Liver (tissue), 9 donors: Measurements from ENCODE around the gene KLHDC10. TPM values are rescaled to one million over a fixed set of nuclear protein-coding genes. Genes with fewer than 3 reads are reported as not detected.

Experiments
- DNase-seq: peaks from one replicate; pipeline ENCODE4 v3.0.0-alpha.2; 2017; ENCODE audit warnings: low spot score
- H3K27ac ChIP-seq, 2 donors: one replicate each; pipeline ENCODE4 v1.7.0; 2013; ENCODE audit warnings: inconsistent platforms in 2 of 2, low read length in 2 of 2, control low read depth in 1 of 2, low read depth in 1 of 2, mild to moderate bottlenecking in 1 of 2
- H3K27me3 ChIP-seq, 4 donors: one replicate each; pipeline versions ENCODE4 v1.6.1 to v1.7.0; 2013; ENCODE audit warnings: low read length in 3 of 4, inconsistent platforms in 1 of 4, mild to moderate bottlenecking in 1 of 4, moderate library complexity in 1 of 4; ENCODE audit not compliant: control insufficient read depth in 4 of 4, insufficient read depth in 4 of 4
- H3K36me3 ChIP-seq, 4 donors: one replicate each; pipeline versions ENCODE4 v1.6.1 to v1.7.0; 2013; ENCODE audit warnings: low read length in 3 of 4, mild to moderate bottlenecking in 3 of 4, low read depth in 1 of 4, moderate library complexity in 1 of 4; ENCODE audit not compliant: control insufficient read depth in 4 of 4, insufficient read depth in 3 of 4
- H3K4me1 ChIP-seq, 4 donors: one replicate each; pipeline versions ENCODE4 v1.6.1 to v1.7.0; 2013; ENCODE audit warnings: low read length in 3 of 4, mild to moderate bottlenecking in 3 of 4, moderate library complexity in 1 of 4; ENCODE audit not compliant: control insufficient read depth in 4 of 4, insufficient read depth in 4 of 4
- H3K4me3 ChIP-seq, 3 donors: one replicate each; pipeline versions ENCODE4 v1.6.1 to v1.7.0; 2013; ENCODE audit warnings: low read length in 3 of 3, control low read depth in 1 of 3, low read depth in 1 of 3, mild to moderate bottlenecking in 1 of 3
- H3K9ac ChIP-seq, 2 donors: one replicate each; pipeline ENCODE4 v1.7.0; 2013; ENCODE audit warnings: low read length in 2 of 2, mild to moderate bottlenecking in 2 of 2, moderate library complexity in 2 of 2, control low read depth in 1 of 2, low read depth in 1 of 2
- H3K9me3 ChIP-seq, 4 donors: one replicate each; pipeline versions ENCODE4 v1.6.1 to v1.7.0; 2013; ENCODE audit warnings: low read length in 3 of 4; ENCODE audit not compliant: control insufficient read depth in 4 of 4
- ATF3 ChIP-seq: IDR thresholded peaks from 2 replicates; pipeline ENCODE4 v1.6.1; 2016; ENCODE audit warnings: antibody characterized with exemption
- CTCF ChIP-seq: fragments of 150-350 bp; IDR thresholded peaks from 2 replicates; pipeline ENCODE4 v1.5.1; 2017; ENCODE audit warnings: improper control_type of control experiment, low read depth, low read length; ENCODE audit not compliant: missing input control
- EGR1 ChIP-seq, 2 donors: IDR thresholded peaks; 2 replicates each; pipeline ENCODE4 v1.6.1; 2016 to 2018; ENCODE audit warnings: antibody characterized with exemption in 2 of 2, low read depth in 2 of 2
- FOXA1 ChIP-seq: IDR thresholded peaks from 2 replicates; pipeline ENCODE4 v1.6.1; 2016; ENCODE audit warnings: antibody characterized with exemption
- FOXA2 ChIP-seq: IDR thresholded peaks from 2 replicates; pipeline ENCODE4 v1.6.1; 2016; ENCODE audit warnings: antibody characterized with exemption
- GABPA ChIP-seq, 2 donors: IDR thresholded peaks in 1 of 2; conservative IDR thresholded peaks in 1 of 2; 2 replicates each; pipeline ENCODE4 v1.6.1; 2016; ENCODE audit warnings: antibody characterized with exemption in 2 of 2, mild to moderate bottlenecking in 1 of 2, moderate library complexity in 1 of 2
- HNF4A ChIP-seq, 2 donors: conservative IDR thresholded peaks; 2 replicates each; pipeline ENCODE4 v1.6.1; 2016; ENCODE audit warnings: antibody characterized with exemption in 2 of 2, mild to moderate bottlenecking in 2 of 2
- HNF4G ChIP-seq: IDR thresholded peaks from 2 replicates; pipeline ENCODE4 v1.6.1; 2016; ENCODE audit warnings: antibody characterized with exemption
- MAX ChIP-seq: IDR thresholded peaks from 2 replicates; pipeline ENCODE4 v1.6.1; 2016; ENCODE audit warnings: antibody characterized with exemption
- NR2F2 ChIP-seq: IDR thresholded peaks from 2 replicates; pipeline ENCODE4 v1.6.1; 2016; ENCODE audit warnings: antibody characterized with exemption
- REST ChIP-seq: IDR thresholded peaks from 2 replicates; pipeline ENCODE4 v1.6.1; 2016; ENCODE audit warnings: antibody characterized with exemption, mild to moderate bottlenecking
- RXRA ChIP-seq, 2 donors: IDR thresholded peaks; 2 replicates each; pipeline ENCODE4 v1.6.1; 2017 to 2018; ENCODE audit warnings: antibody characterized with exemption in 2 of 2, mild to moderate bottlenecking in 1 of 2
- SP1 ChIP-seq: IDR thresholded peaks from 2 replicates; pipeline ENCODE4 v1.6.1; 2018; ENCODE audit warnings: antibody characterized with exemption, mild to moderate bottlenecking
- TAF1 ChIP-seq: conservative IDR thresholded peaks from 2 replicates; pipeline ENCODE4 v1.6.1; 2016; ENCODE audit warnings: antibody characterized with exemption, mild to moderate bottlenecking
- YY1 ChIP-seq: IDR thresholded peaks from 2 replicates; pipeline ENCODE4 v1.6.1; 2016; ENCODE audit warnings: antibody characterized with exemption, mild to moderate bottlenecking
- ZBTB33 ChIP-seq: IDR thresholded peaks from 2 replicates; pipeline ENCODE4 v1.6.1; 2016; ENCODE audit warnings: antibody characterized with exemption
- WGBS: extraction: QIAGEN DNeasy Blood & Tissue Kit; methylation state at CpG from one replicate; pipeline ENCODE4 v1.1.7; 2013; 5-methylcytosine and 5-hydroxymethylcytosine counted together
- polyA plus RNA-seq, 2 donors: library from polyadenylated mRNA; stranded (reverse) in 1 of 2; unstranded in 1 of 2; fragments of 200-250 nt in 1 of 2; fragments of >200 nt in 1 of 2; fragmentation: Nextera tagmentation in 1 of 2; extraction: Ambion mirVana in 1 of 2; gene quantifications; one replicate each; pipeline versions ENCODE4 v1.2.1 to v1.2.3, GENCODE V29; 2013 to 2015
- total RNA-seq, 2 donors: library from RNA; depleted of rRNA; stranded (reverse); fragments of >200 nt; gene quantifications; one replicate each; pipeline ENCODE4 v1.2.3, GENCODE V29; 2014
- donor health status: healthy.
- donor health status: healthy.
- donor health status: healthy.
- donor health status: healthy.
- donor health status: healthy.

The KLHDC10 gene
- total and polyA plus RNA-seq, 4 donors: 10.8 to 31.2 (median 17.4) TPM

- TF ChIP-seq CTCF (no peak), HNF4G (no peak), NR2F2 (no peak), RXRA (IDR thresholded peaks at IDR 0.05) (no peak), TAF1 (no peak), SP1 (no peak), GABPA (IDR thresholded peaks at IDR 0.05 in 1 of 2, conservative IDR thresholded peaks at IDR 0.05 in 1 of 2) (no peak), HNF4A (conservative IDR thresholded peaks at IDR 0.05) (no peak)
- Histone ChIP-seq H3K27ac (no peak overlapping the region), H3K27me3 (no peaks in the 10 kb centered on the region), H3K9me3 (no peaks in the 10 kb centered on the region), H3K36me3 (peaks cover 0 to 1% (median 0%) of the 10 kb centered on the region in 4 donors), H3K4me1 (peaks cover 0 to 5% (median 1%) of the 10 kb centered on the region in 4 donors), H3K4me3 (no peak overlapping the region), H3K9ac (no peak overlapping the region)
- no peak for DNase-seq
These were observed 16.6 kb downstream of the KLHDC10 start for GRCh38 chr7:130086938-130087337.

GRCh38 chr7:130087364-130087763 is 17.0 kb downstream of the KLHDC10 start:
- no peak for DNase-seq
- TF ChIP-seq FOXA2 (no peak), MAX (no peak), REST (no peak)
- Histone ChIP-seq H3K27me3 (no peaks in the 10 kb centered on the region), H3K27ac (no peak overlapping the region), H3K9ac (no peak overlapping the region), H3K4me1 (peaks cover 0 to 6% (median 2%) of the 10 kb centered on the region in 4 donors), H3K36me3 (peaks cover 0 to 1% (median 0%) of the 10 kb centered on the region in 4 donors), H3K4me3 (no peak overlapping the region), H3K9me3 (no peaks in the 10 kb centered on the region)
- WGBS: 78% methylated on average over 1 of the region's 1 CpG

- no peaks in the 10 kb centered on the region for H3K9me3 ChIP-seq
- WGBS: 60% methylated on average over 4 of the region's 4 CpGs
- no peak overlapping the region for H3K27ac ChIP-seq
- TF ChIP-seq EGR1 (IDR thresholded peaks at IDR 0.05; ENCODE audit: low read depth in 2 of 2) (no peak), ATF3 (no peak), FOXA1 (no peak), GABPA (IDR thresholded peaks at IDR 0.05 in 1 of 2, conservative IDR thresholded peaks at IDR 0.05 in 1 of 2) (no peak), MAX (no peak), TAF1 (no peak), YY1 (no peak), SP1 (no peak), FOXA2 (no peak), ZBTB33 (no peak)
- H3K27me3 ChIP-seq: no peaks in the 10 kb centered on the region
- H3K4me3 ChIP-seq: no peak overlapping the region
- H3K36me3 ChIP-seq: no peaks in the 10 kb centered on the region
- H3K9ac ChIP-seq: no peak overlapping the region
- DNase-seq: no peak
- H3K4me1 ChIP-seq: peaks cover 0 to 10% (median 6%) of the 10 kb centered on the region in 4 donors
These were observed 20.6 kb downstream of the KLHDC10 start for GRCh38 chr7:130090745-130091532.
